ENCODE data around the gene EIF2S3B. TPM values are rescaled to one million over a fixed set of nuclear protein-coding genes. Genes with fewer than 3 reads are reported as not detected.

Gene EIF2S3B
- total RNA-seq (under 1 TPM; 0.25 to 0.51 TPM), polyA plus RNA-seq (under 1 TPM in 1 of 2 donors, not detected in 1; 0.51 TPM)

- H3K4me1 ChIP-seq (ENCODE audit: control insufficient read depth in 4 of 4, insufficient read depth in 4 of 4, low read length in 3 of 4), result no peaks in the 10 kb centered on the region
- 88% methylated on average over 22 of the region's 22 CpGs for WGBS
- no peak within 1 kb of the TSS for H3K27ac ChIP-seq (ENCODE audit: low read depth in 1 of 2, low read length in 2 of 2)
- TF ChIP-seq GABPA (IDR thresholded peaks at IDR 0.05 in 1 of 2, conservative IDR thresholded peaks at IDR 0.05 in 1 of 2), result no peak
- no peak for TF ChIP-seq FOXA1 (IDR thresholded peaks at IDR 0.05)
- TF ChIP-seq JUND (IDR thresholded peaks at IDR 0.05), result no peak
- TF ChIP-seq TAF1 (conservative IDR thresholded peaks at IDR 0.05), result no peak
- TF ChIP-seq HNF4G (IDR thresholded peaks at IDR 0.05), result no peak
- TF ChIP-seq, protein P1, sequence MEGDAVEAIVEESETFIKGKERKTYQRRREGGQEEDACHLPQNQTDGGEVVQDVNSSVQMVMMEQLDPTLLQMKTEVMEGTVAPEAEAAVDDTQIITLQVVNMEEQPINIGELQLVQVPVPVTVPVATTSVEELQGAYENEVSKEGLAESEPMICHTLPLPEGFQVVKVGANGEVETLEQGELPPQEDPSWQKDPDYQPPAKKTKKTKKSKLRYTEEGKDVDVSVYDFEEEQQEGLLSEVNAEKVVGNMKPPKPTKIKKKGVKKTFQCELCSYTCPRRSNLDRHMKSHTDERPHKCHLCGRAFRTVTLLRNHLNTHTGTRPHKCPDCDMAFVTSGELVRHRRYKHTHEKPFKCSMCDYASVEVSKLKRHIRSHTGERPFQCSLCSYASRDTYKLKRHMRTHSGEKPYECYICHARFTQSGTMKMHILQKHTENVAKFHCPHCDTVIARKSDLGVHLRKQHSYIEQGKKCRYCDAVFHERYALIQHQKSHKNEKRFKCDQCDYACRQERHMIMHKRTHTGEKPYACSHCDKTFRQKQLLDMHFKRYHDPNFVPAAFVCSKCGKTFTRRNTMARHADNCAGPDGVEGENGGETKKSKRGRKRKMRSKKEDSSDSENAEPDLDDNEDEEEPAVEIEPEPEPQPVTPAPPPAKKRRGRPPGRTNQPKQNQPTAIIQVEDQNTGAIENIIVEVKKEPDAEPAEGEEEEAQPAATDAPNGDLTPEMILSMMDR (IDR thresholded peaks at IDR 0.05; ENCODE audit: low read depth, low read length, missing input control), result no peak
- TF ChIP-seq, protein P2, sequence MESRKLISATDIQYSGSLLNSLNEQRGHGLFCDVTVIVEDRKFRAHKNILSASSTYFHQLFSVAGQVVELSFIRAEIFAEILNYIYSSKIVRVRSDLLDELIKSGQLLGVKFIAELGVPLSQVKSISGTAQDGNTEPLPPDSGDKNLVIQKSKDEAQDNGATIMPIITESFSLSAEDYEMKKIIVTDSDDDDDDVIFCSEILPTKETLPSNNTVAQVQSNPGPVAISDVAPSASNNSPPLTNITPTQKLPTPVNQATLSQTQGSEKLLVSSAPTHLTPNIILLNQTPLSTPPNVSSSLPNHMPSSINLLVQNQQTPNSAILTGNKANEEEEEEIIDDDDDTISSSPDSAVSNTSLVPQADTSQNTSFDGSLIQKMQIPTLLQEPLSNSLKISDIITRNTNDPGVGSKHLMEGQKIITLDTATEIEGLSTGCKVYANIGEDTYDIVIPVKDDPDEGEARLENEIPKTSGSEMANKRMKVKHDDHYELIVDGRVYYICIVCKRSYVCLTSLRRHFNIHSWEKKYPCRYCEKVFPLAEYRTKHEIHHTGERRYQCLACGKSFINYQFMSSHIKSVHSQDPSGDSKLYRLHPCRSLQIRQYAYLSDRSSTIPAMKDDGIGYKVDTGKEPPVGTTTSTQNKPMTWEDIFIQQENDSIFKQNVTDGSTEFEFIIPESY (IDR thresholded peaks at IDR 0.05), result no peak
- no peak for TF ChIP-seq RXRA (IDR thresholded peaks at IDR 0.05)
- no peak for TF ChIP-seq ATF3 (IDR thresholded peaks at IDR 0.05)
- TF ChIP-seq SP1 (IDR thresholded peaks at IDR 0.05), result no peak
- TF ChIP-seq EGR1 (IDR thresholded peaks at IDR 0.05; ENCODE audit: low read depth in 2 of 2), result no peak
- TF ChIP-seq, protein P3, sequence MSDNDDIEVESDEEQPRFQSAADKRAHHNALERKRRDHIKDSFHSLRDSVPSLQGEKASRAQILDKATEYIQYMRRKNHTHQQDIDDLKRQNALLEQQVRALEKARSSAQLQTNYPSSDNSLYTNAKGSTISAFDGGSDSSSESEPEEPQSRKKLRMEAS (IDR thresholded peaks at IDR 0.05), result no peak
- no peak for TF ChIP-seq RAD21 (IDR thresholded peaks at IDR 0.05)
- no peak for TF ChIP-seq FOXA2 (IDR thresholded peaks at IDR 0.05)
- TF ChIP-seq REST (IDR thresholded peaks at IDR 0.05), result no peak
- no peak for TF ChIP-seq NR2F2 (IDR thresholded peaks at IDR 0.05)
- TF ChIP-seq YY1 (IDR thresholded peaks at IDR 0.05), result no peak
- no peak for TF ChIP-seq HNF4A (conservative IDR thresholded peaks at IDR 0.05)
- no peak within 1 kb of the TSS for H3K9ac ChIP-seq (ENCODE audit: low read depth in 1 of 2, low read length in 2 of 2)
- H3K27me3 ChIP-seq (ENCODE audit: control insufficient read depth in 4 of 4, insufficient read depth in 4 of 4, low read length in 3 of 4), result peaks cover 0 to 6% (median 0%) of the 10 kb centered on the region in 4 donors
- H3K36me3 ChIP-seq (ENCODE audit: control insufficient read depth in 4 of 4, insufficient read depth in 3 of 4, low read depth in 1 of 4, low read length in 3 of 4), result no peaks in the 10 kb centered on the region
- peaks cover 0 to 4% (median 0%) of the 10 kb centered on the region in 4 donors for H3K9me3 ChIP-seq (ENCODE audit: control insufficient read depth in 4 of 4, low read length in 3 of 4)
- no peak within 1 kb of the TSS for H3K4me3 ChIP-seq (ENCODE audit: low read depth in 1 of 3, low read length in 3 of 3)
- no peak for DNase-seq (ENCODE audit: low spot score)
These were observed at the start of gene EIF2S3B for GRCh38 chr12:10505620-10506019. Gene EIF2S3B (plus strand): TSS chr12:10505890. CDS start chr12:10505903, 13 bp downstream.
